Stimulated activated CD4-positive, alpha-beta T cell treated with anti-CD3 and anti-CD28 coated beads, TNF-alpha, amount 100 ng/mL, for 4 hours (primary cell): ENCODE measurements around the gene EARS2.
"Not testable (repeated sequence)": the region's sequence is repeated elsewhere in the genome, so short reads cannot be mapped to it uniquely, and the experiment has no call there.

Experiments
- DNase-seq, 3 experiments: peaks; one replicate each; pipeline ENCODE4 v3.0.0-alpha.2; 2020; ENCODE audit warnings: low read depth in 3 of 3

The EARS2 gene

DNA sequence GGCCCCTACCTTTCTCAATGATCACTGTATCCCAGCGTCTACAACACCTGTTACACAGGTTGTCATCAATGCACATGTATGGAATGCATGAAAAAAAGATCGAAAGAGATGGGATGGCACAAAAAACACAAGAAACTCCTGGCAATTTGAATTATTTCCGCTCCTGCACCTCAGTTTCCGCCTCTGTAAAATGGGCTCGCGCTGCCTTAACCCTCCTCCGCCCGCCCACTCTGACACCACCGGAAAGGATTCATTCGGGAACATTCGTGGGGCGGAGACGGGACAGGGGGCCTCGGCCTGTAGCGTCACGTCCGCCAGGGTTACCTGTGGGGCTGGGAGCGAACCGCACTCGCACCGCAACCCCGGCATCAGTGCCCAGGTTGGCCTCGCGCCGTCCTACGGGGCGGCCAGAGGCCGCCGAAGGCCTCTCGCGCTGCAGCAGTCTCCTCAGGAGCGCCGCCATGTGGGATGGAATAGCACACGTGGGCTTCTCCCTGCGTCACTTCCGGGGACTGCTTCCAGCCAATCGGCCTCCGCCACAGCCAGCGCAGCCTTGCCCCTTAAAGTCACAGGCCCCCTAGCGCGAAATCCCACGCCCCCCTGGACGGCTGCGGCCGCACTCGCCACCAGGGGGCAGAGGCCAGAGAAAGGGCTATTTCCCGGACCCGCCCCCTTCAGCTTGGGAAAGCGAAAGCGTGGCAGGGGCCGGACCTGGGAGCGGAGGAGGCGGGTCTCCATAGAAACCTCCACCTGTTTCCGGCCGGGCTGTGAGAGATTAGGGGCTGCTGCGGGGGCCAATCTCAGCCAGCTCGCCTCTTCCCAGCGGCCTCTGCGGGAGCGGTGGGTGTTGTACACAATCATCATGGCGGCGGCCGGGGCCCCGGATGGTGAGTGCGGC, at the start of gene EARS2, which contains the start of gene UBFD1:
Gene EARS2, minus strand, starts transcription at position 470 of the 898 bp plus-strand sequence. Its CDS starts 7 bp downstream, at position 463.
Gene UBFD1, plus strand, starts transcription at position 847 of the 898 bp plus-strand sequence. Its CDS starts 16 bp downstream, at position 863.
- DNase-seq, result peak; percentile 93 to 96 (median 95)

DNA sequence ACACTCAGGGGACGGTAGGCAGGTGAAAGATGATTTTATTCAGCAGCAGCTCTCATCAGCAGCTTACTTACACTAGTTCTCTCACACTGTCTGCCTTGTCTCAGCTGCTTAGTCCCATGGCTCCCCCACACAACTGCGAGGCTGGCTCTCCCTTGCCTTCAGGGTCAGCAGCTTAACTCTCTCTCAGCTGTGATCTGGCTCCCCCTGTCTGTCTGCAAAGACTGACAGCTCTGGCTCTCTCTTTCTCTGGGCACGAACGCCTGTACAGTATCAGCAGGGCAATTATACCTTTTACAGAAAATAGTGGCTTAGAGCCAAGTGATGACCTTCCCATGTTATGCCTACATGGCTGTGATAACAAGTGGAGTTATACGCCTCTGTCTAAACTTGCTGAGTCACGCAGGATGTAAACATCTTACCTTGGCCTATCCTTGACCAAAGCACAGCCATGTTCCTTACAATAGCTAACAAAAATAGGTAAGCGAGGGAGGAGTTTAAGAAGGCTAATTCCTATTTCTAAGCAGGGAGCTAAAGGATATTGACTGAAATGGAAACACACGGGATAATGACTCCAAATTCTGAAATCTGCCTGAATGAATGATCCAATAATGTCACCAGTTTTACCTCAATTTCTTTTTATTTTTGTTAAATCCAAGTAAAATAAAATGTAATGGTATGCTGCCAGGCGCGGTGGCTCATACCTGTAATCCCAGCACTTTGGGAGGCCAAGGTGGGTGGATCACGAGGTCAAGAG, 40.0 kb upstream of the EARS2 start:
- DNase-seq, result no peak

DNA sequence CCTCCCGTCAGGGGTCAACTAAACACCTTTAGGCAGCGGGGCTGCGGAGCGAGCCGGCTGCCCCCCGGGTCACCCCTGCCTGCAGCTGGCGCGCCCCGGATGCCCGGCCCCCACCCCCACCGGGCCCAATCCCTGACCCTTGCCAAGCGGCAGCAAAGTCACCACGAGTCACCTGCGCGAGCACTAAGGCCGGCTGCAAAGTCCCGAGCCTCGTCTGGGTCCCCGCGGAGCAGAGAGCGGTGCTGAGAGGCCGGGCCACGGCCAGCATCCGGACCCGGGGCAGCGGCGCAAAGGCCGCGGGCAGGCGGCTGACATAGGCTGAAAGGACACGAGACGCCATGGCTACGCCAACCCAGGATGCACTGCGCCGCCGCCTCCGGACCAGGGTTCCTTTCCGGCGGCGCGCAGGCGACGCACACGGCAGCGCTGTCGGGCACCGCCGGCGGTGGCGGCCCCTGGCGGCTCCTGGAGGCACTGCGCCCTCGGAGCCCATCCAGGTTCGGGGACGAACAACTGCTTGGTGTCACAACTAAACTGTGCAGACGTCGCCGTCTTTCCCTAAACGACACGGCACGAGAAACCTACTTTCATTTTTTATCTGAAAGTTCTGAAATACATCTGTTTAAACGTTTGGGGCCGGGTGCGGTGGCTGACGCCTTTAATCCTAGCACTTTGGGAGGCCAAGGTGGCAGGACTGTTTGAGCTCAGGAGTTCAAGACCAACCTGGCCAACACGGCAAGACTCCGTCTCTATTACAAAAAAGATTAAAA, 39.0 kb upstream of the EARS2 start, which contains the start of gene NDUFAB1:
Gene NDUFAB1, minus strand, starts transcription at position 366 of the 770 bp plus-strand sequence. Its CDS starts 26 bp downstream, at position 340.
- peak; percentile 80 to 88 (median 86) for DNase-seq

DNA sequence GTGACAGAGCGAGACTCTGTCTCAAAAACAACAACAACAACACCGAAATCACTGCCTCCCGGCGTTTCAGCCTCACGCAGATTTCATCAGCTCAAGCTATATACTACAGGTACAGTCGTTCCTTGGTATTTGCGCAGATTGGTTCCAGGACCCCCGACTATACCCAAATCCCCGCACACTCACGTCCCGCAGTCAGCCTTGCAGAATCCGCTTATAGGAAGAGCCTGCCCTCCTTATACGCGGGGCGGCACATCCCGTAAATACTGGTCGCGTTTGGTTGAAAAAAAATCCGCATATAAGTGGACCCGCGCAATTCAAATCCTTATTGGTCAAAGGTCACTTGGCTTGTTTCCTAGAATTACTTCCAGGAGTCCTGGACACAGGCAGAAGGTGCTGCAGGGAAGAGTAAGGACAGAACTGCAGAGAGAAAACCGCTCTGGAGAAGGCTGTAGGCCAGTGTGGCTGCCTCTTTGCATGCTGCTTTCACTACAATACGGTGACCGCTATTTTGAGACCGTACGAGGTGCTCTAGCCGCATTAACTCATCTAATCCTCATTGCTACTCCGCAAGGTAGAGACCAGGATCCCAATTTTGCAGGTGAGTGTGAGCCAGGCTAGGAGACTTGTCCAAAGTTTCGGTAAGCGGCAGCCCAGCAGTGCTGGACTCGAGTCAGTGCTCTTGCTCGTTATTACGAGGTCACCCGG, 38.2 kb upstream of the EARS2 start:
- DNase-seq, result no peak

DNA sequence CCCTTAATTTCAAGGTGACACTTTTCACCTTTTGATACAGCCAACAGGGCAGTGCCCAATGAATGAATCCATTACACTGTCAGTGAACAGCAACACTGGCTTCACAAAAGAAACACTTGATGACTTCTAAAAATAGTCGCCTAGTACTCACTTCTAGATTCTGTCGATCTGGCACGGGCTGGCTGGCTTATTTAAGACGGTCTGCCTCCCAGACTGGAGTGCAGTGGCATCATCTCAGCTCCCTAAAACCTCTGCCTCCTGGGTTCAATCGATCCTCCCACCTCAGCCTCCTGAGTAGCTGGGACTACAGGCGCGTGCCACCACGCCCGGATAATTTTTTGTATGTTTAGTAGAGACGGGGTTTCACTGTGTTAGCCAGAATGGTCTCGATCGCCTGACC, 37.0 kb upstream of the EARS2 start:
- DNase-seq, result no peak

DNA sequence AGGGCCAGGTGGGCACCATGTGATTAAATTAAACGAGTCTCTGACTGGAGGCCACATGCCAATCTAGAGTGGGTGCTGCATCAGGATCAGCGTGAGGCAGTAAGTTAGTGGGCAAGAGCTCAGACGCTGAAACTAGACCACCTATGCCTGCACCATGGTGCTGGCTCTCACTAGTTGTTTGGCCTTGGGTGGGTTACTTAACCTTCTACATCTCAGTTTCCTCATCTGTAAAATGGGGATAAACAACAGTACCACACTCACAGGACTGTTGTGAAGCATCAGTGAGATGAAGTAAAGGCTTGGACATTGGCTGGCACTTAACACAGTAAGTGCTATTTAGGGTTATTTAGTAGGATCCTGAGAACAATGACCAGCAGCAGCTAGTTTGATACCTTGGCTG, 33.0 kb upstream of the EARS2 start:
- no peak for DNase-seq

DNA sequence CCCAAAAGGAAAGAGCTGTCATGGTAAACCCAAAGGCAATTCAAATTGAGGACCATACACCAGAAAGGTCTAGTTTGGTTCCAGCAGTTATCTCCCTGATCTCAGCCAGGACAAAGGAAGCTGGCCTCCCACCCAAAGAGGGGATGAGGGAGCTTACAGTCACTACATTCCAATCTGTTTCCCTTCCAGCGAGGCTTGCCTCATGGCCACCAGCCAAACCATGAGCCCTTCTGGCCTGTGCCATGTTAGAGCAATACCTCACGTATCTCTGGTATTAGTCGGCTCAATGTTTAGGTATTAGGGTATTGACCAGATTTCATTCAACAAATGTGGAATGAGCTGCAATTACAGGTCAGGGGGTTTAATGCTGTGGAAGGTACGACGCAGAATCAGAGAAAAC, 30.6 kb upstream of the EARS2 start:
- no peak for DNase-seq

DNA sequence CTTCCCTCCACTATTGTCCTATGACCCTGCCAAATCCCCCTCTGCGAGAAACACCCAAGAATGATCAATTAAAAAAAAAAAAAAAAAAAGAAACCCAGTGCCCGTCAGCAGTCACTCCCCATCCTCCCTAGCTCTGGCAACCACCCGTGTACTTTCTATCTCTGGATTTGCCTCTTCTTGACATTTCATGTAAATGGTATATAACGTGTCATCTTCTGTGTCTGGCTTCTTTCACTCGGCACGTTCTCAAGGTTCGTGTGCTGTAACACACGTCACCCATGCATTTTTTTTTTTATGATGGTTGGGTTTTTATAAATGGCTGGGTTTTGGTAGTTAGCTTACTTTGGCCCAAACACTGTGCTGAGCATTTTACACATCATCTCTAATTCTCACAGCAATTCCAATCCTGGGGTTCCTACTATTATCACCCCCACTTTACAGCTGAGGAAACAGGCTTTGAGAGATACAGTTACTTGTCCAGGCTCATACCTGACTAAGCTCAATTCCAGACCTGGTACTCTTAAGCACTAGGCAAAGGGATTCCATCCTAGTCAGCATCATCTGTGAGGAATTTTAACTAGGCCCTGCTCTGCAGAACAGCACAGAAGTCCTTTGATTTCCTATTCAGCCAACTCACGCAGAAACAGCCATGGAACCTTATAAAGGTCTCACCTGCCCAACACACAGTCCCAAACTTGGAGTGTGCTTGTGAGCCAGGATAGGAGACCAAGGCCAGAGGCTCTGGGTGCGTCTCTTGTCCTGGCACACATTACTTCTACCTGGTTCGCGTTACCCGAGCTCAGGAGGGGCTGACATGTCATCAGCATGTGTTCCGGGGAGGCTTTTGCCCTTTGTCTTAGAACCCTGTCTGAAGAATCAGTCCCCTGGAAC, 27.3 kb upstream of the EARS2 start:
- DNase-seq, result no peak

DNA sequence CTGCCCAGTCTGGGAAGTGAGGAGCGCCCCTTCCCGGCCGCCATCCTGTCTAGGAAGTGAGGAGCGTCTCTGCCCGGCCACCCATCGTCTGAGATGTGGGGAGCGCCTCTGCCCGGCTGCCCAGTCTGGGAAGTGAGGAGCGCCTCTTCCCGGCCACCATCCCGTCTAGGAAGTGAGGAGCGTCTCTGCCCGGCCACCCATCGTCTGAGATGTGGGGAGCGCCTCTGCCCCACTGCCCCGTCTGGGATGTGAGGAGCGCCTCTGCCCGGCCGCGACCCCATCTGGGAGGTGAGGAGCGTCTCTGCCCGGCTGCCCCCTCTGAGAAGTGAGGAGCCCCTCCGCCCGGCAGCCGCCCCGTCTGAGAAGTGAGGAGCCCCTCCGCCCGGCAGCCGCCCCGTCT, 26.1 kb upstream of the EARS2 start:
- DNase-seq, result not testable (repeated sequence)

DNA sequence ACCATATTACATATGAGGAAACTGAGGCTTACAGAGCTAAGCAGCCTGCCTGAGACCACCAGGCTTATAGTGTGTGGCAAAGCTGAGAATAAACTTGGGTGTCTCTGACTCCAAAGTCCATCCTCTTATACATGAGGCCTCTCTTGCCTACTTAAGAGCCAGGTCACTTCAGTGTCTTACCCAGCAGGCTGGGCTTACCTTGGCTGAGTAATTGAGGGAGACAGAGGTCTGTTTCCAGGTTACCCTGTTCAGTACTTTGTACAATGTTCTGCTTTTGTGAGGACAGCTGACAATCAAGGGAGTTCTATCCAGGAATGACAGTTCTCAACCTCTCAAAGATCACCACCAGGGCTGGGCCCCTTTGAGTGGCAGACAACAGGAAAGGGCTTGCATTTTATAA, 24.6 kb upstream of the EARS2 start:
- no peak for DNase-seq

DNA sequence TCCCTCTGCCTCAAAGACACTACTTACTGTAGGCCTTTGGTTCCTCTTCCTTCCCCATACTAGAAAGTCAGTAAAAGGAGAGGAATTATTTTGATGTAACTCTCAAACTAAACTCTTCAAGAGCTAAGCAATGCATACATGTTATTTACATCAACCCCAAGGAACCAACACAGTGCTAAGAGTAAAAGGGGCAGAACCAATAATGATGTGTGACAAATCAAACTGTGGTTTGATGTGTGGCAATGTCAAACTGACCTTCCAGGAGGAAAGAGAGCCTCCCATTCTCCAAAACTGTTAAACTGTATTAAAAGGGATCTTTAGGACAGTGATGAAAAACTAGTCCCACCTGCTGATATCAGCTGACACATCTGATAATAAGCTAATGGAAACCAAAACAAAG, 23.2 kb upstream of the EARS2 start:
- DNase-seq, result no peak

DNA sequence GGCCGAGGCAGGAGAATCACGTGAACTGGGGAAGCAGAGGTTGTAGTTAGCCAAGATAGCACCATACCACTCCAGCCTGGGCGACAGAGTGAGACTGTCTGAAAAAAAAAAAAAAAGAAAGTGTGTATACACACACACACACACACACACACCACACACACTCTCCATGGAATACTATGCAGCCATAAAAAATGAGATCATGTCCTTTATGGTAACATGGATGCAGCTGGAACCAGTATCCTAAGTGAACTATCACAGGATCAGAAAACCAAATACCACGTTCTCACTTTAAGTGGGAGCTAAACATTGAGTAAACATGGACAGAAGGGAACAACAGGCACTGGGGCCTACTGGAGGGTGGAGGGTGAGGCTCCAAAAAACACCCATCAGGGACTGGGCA, 22.2 kb upstream of the EARS2 start:
- no peak for DNase-seq

DNA sequence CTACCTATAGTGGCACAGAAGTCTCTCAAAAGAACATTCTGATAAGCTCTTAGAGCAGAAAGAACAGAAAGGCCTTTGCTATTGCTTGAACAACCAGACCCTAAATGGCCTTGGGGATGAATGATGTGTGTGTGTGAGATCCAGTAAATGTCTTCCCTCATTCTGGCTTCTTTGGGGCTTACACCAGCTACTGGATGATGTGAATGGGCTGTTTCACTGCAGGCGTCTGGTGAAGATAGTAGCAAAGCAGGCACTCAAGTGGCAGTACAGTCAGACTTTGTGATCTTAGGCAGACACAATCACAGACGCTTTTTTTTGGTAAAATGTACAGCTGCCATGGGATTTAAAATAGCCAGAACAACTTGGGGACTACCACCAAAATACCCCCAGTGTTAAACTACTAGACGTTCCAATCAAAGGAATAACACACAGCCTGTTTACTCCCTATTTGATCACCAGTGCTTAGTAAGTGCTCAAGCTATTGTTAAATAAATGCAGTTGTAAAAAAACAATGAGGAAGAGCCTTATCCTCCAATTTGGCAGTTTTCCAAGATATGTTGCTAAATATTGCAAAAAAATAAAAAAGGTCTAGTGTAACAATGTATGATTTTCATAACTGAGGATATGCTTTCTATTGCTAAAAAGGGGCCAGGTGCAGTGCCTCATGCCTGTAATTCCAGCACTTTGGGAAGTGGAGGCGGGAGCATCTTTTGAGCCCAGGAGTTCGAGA, 21.1 kb upstream of the EARS2 start:
- DNase-seq, result no peak

DNA sequence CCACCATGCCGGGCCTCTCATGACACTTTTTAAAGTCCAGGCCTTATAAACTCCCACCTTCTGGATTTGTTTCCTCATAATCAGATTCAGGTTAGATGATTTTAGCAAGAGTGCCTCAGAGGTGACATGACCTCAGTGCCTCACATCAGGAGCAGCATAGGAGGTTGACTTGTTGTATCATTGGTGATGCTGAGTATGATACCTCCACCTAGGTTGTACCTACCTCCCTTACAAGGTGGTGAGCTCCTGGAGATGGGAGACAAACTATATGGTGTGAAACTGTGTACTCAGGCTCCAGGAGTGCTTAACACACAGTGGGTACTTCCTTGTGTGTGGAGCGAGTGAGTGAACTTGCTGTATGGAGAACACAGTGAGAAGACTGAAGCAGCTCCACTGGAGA, 20.3 kb upstream of the EARS2 start:
- DNase-seq, result no peak

DNA sequence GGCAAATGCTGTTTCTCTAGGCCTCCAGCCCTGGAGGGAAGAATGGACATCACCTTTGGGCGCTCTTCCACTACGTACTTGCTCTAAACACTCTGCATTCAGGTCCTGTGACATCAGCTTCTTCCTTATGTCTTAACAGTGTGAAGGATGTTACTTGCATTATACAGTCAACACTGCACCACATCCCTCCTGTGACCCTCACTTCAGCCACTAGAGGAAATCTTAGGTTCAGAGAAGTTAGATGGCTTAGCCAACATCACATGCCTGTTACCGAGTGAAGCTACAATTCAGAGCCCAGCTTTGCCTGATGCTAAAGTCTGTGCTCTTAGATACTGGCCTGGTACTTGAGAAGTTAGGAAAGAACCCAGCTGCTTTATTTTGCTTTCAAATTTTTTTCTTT, 18.7 kb upstream of the EARS2 start:
- DNase-seq, result no peak

DNA sequence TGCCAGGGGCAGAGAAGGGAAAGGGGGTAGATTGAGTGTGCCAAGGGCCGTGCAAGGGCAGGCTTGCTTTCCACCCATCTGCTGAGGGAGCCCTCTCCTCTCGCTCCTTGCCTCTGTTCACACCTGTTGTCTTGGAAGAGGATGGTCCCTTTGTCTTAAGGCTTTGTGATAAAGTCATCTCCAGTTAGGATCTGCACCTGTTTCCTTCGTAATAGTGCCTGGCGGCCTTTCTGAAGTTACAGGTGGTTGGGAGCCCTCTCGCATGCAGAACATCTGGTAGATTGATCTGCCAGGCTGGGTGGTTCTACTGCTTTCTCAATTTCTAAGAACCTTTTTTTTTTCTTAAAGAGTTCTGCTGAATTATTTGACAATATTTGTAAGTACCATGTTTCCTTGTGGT, 16.7 kb upstream of the EARS2 start:
- DNase-seq, result no peak

DNA sequence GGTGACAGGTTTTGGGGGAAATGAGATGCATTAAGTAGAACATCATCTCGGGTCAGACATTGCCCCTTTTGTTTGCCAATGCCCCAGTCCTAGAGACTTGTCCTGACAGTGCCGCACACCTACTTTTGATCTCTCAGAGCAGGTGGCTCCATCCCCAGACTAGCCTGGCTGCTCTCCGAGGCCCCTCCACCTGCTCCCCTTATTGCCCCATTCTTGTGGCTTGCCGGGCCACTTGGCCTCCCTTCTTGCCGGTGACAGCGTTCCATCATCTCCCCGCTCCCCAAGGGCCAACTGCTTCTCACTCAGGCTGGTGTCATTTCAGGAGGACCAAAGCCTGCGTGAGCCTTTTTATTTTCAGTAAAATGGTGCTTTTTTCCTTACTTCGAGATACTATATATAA, 15.2 kb upstream of the EARS2 start:
- no peak for DNase-seq

DNA sequence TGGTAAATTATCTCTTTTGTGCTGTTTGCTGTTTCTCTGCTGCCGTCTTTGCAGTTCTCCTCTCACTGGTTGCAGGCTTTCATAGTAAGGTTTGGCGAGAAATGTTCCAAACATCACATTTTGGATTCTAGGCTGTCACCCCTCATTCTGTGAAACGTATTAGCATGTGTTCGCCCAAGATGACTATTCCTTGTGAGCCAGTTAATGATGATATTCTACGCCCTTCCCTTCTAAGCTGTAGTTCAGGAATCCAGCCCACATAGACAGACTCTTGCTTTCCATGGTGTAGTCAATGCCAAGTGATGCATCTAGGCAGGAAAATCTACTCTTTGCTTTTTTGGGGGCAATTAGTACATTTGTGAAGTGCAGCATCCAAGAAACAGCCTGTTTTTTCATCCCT, 14.7 kb upstream of the EARS2 start:
- no peak for DNase-seq

DNA sequence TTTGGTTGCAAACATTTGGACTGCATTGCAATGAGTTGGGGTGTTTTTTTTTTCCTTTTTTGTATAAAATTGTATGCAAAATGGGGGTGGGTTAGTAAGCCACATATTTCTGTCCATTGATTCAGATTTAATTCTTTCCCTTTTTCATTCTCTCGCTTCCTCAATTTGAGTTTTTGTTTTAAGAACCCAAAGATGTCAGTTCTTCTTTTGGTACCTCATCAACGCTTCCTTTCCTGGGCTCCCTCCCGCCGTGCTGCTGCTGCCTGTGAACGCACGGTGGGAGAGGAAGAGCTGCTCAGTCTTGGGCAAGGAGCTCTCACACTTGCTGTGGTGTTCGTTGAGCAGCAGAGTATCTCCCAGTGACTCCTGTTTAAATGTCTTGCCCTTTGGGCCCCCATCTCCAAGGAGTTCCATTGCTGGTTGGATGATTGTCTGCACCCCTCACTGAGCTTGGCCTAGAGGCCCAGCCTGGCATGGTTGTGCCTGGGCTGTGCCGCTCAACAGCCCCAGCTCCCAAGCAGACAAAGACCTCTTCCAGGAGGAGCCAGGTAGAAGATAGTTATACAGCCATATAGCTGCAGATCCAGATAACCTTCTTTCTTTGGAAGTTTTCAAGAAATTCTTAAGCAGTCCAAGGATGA, 14.0 kb upstream of the EARS2 start:
- no peak for DNase-seq
